Embryonic facial prominence (tissue), 1 donor: ENCODE measurements around the gene SDK1.
A peak's percentile ranks its signal among the peaks of the same experiment; 100 is the strongest.

Experiments
- DNase-seq: peaks from one replicate; pipeline ENCODE4 v3.0.0-alpha.2; 2016; ENCODE audit errors: extremely low spot score

The SDK1 gene

GRCh38 chr7:4135301-4135700, 834.2 kb downstream of the SDK1 start:
- DNase-seq, result no peak

- no peak for DNase-seq
These were observed 835.0 kb downstream of the SDK1 start for GRCh38 chr7:4136036-4136435.

GRCh38 chr7:4136501-4137110, 835.6 kb downstream of the SDK1 start:
- DNase-seq, result no peak

GRCh38 chr7:4137552-4137951, 836.5 kb downstream of the SDK1 start:
- no peak for DNase-seq

GRCh38 chr7:4138866-4139265, 837.8 kb downstream of the SDK1 start:
- no peak for DNase-seq

- no peak for DNase-seq
These were observed 838.9 kb downstream of the SDK1 start for GRCh38 chr7:4139656-4140625.

- no peak for DNase-seq
These were observed 839.9 kb downstream of the SDK1 start for GRCh38 chr7:4140933-4141332.

GRCh38 chr7:4143006-4143405, 842.0 kb downstream of the SDK1 start:
- no peak for DNase-seq

GRCh38 chr7:4143511-4144171, 842.6 kb downstream of the SDK1 start:
- DNase-seq, result no peak

GRCh38 chr7:4144172-4144701, 843.2 kb downstream of the SDK1 start:
- no peak for DNase-seq

GRCh38 chr7:4144811-4145510, 843.9 kb downstream of the SDK1 start:
- peak; percentile 51 for DNase-seq

GRCh38 chr7:4145576-4145975, 844.5 kb downstream of the SDK1 start:
- DNase-seq, result no peak

- no peak for DNase-seq
These were observed 847.0 kb downstream of the SDK1 start for GRCh38 chr7:4147926-4148620.

GRCh38 chr7:4149236-4149635, 848.2 kb downstream of the SDK1 start:
- DNase-seq, result no peak

- DNase-seq, result no peak
These were observed 848.6 kb downstream of the SDK1 start for GRCh38 chr7:4149645-4150044.

- DNase-seq, result no peak
These were observed 849.7 kb downstream of the SDK1 start for GRCh38 chr7:4150731-4151130.

GRCh38 chr7:4151524-4151923, 850.5 kb downstream of the SDK1 start:
- no peak for DNase-seq

GRCh38 chr7:4151926-4152549, 851.0 kb downstream of the SDK1 start:
- DNase-seq, result no peak

- DNase-seq, result no peak
These were observed 854.0 kb downstream of the SDK1 start for GRCh38 chr7:4154882-4155535.

- no peak for DNase-seq
These were observed 855.1 kb downstream of the SDK1 start for GRCh38 chr7:4156190-4156589.
